IPS-20b (cell line): ENCODE measurements around the gene RPS15.
"Not testable (repeated sequence)": the region's sequence is repeated elsewhere in the genome, so short reads cannot be mapped to it uniquely, and the experiment has no call there.

Experiments used
- H3K27ac ChIP-seq: one replicate; pipeline ENCODE4 v1.5.1; 2013; ENCODE audit warnings: low read length
- H3K27me3 ChIP-seq: 2 replicates; pipeline ENCODE4 v1.6.1; 2013; ENCODE audit warnings: mild to moderate bottlenecking, low read length, inconsistent platforms; ENCODE audit not compliant: insufficient read depth
- H3K36me3 ChIP-seq: 2 replicates; pipeline ENCODE4 v1.6.1; 2013; ENCODE audit warnings: low read depth, mild to moderate bottlenecking, inconsistent platforms, low read length, moderate library complexity; ENCODE audit not compliant: insufficient read depth
- H3K4me1 ChIP-seq: 2 replicates; pipeline ENCODE4 v1.6.1; 2013; ENCODE audit warnings: mild to moderate bottlenecking, control low read depth, inconsistent platforms, low read length, moderate library complexity; ENCODE audit not compliant: insufficient read depth
- H3K4me3 ChIP-seq: 2 replicates; pipeline ENCODE4 v1.5.1; 2013; ENCODE audit warnings: mild to moderate bottlenecking, low read length, inconsistent platforms
- H3K9ac ChIP-seq: 2 replicates; pipeline ENCODE4 v1.6.1; 2013; ENCODE audit warnings: low read depth, mild to moderate bottlenecking, inconsistent platforms, low read length, moderate library complexity
- H3K9me3 ChIP-seq: 2 replicates; pipeline ENCODE4 v1.6.1; 2013; ENCODE audit warnings: mild to moderate bottlenecking, low read depth, low read length, inconsistent platforms; ENCODE audit not compliant: insufficient read depth

Gene RPS15

GRCh38 chr19:1434577-1435060, 3.6 kb upstream of the RPS15 start:
- Histone ChIP-seq H3K9me3 (no peaks in the 10 kb centered on the region), H3K27me3 (no peaks in the 10 kb centered on the region), H3K36me3 (peaks cover 50% of the 10 kb centered on the region), H3K9ac (no peak overlapping the region), H3K4me3 (no peak overlapping the region), H3K27ac (no peak overlapping the region), H3K4me1 (no peaks in the 10 kb centered on the region)

- Histone ChIP-seq H3K27ac (no peak overlapping the region), H3K36me3 (peaks cover 50% of the 10 kb centered on the region), H3K9ac (no peak overlapping the region), H3K4me3 (no peak overlapping the region), H3K4me1 (no peaks in the 10 kb centered on the region), H3K27me3 (no peaks in the 10 kb centered on the region), H3K9me3 (no peaks in the 10 kb centered on the region)
Observed at GRCh38 chr19:1435378-1435989, 2.7 kb upstream of the RPS15 start.

GRCh38 chr19:1437609-1438008, 587 bp upstream of the RPS15 start:
- no peak overlapping the region; the same call in 1 of the 2 replicates for H3K4me3 ChIP-seq
- H3K27me3 ChIP-seq: no peaks in the 10 kb centered on the region
- no peak overlapping the region for H3K27ac ChIP-seq
- peaks cover 57% of the 10 kb centered on the region for H3K36me3 ChIP-seq
- no peak overlapping the region for H3K9ac ChIP-seq
- no peaks in the 10 kb centered on the region for H3K9me3 ChIP-seq
- H3K4me1 ChIP-seq: no peaks in the 10 kb centered on the region

GRCh38 chr19:1438933-1439354, 748 bp downstream of the RPS15 start:
- Histone ChIP-seq H3K4me1 (no peaks in the 10 kb centered on the region; the same call in 1 of the 2 replicates), H3K9ac (peak overlapping the region; percentile 98), H3K9me3 (no peaks in the 10 kb centered on the region), H3K4me3 (peak overlapping the region; percentile 96), H3K27me3 (no peaks in the 10 kb centered on the region), H3K27ac (peak overlapping the region; percentile 84), H3K36me3 (peaks cover 49% of the 10 kb centered on the region)

GRCh38 chr19:1439525-1440417, 1.6 kb downstream of the RPS15 start:
- H3K36me3 ChIP-seq: peaks cover 41% of the 10 kb centered on the region
- H3K9ac ChIP-seq: peak overlapping the region; percentile 98
- not testable (repeated sequence) for H3K9me3 ChIP-seq, H3K27me3 ChIP-seq, H3K4me1 ChIP-seq, H3K27ac ChIP-seq
- peak overlapping the region; percentile 96 for H3K4me3 ChIP-seq

- peaks cover 6% of the 10 kb centered on the region for H3K27me3 ChIP-seq
- peaks cover 39% of the 10 kb centered on the region for H3K36me3 ChIP-seq
- no peak overlapping the region for H3K27ac ChIP-seq
- no peaks in the 10 kb centered on the region for H3K9me3 ChIP-seq
- no peak overlapping the region; the same call in 1 of the 2 replicates for H3K4me3 ChIP-seq
- no peaks in the 10 kb centered on the region; the same call in 1 of the 2 replicates for H3K4me1 ChIP-seq
- no peak overlapping the region for H3K9ac ChIP-seq
Observed at GRCh38 chr19:1440418-1440801, 2.2 kb downstream of the RPS15 start.

GRCh38 chr19:1441022-1441426, 2.8 kb downstream of the RPS15 start:
- H3K4me1 ChIP-seq: no peaks in the 10 kb centered on the region; the same call in 1 of the 2 replicates
- H3K9ac ChIP-seq: no peak overlapping the region
- no peaks in the 10 kb centered on the region for H3K9me3 ChIP-seq
- H3K36me3 ChIP-seq: peaks cover 35% of the 10 kb centered on the region
- peaks cover 9% of the 10 kb centered on the region for H3K27me3 ChIP-seq
- no peak overlapping the region for H3K27ac ChIP-seq
- H3K4me3 ChIP-seq: no peak overlapping the region

- H3K36me3 ChIP-seq: peaks cover 35% of the 10 kb centered on the region
- no peaks in the 10 kb centered on the region; the same call in 1 of the 2 replicates for H3K4me1 ChIP-seq
- H3K27ac ChIP-seq: no peak overlapping the region
- no peaks in the 10 kb centered on the region for H3K9me3 ChIP-seq
- peaks cover 16% of the 10 kb centered on the region for H3K27me3 ChIP-seq
- no peak overlapping the region for H3K9ac ChIP-seq
- H3K4me3 ChIP-seq: no peak overlapping the region
Observed at GRCh38 chr19:1441677-1442438, 3.7 kb downstream of the RPS15 start.

- Histone ChIP-seq H3K27me3 (peaks cover 51% of the 10 kb centered on the region), H3K4me3 (peak overlapping the region; percentile 53; the same call in 1 of the 2 replicates), H3K9ac (no peak overlapping the region), H3K9me3 (no peaks in the 10 kb centered on the region), H3K4me1 (no peaks in the 10 kb centered on the region; the same call in 1 of the 2 replicates), H3K27ac (no peak overlapping the region), H3K36me3 (peaks cover 24% of the 10 kb centered on the region)
Observed at GRCh38 chr19:1445185-1445931, 7.2 kb downstream of the RPS15 start.

- Histone ChIP-seq H3K4me1 (no peaks in the 10 kb centered on the region; the same call in 1 of the 2 replicates), H3K36me3 (peaks cover 16% of the 10 kb centered on the region), H3K4me3 (peak overlapping the region; percentile 42; the same call in 1 of the 2 replicates), H3K27ac (no peak overlapping the region), H3K9ac (no peak overlapping the region), H3K9me3 (no peaks in the 10 kb centered on the region), H3K27me3 (peaks cover 59% of the 10 kb centered on the region)
Observed at GRCh38 chr19:1445932-1446712, 7.9 kb downstream of the RPS15 start.
